Neural progenitor cell (in vitro differentiated cells): Measurements from ENCODE around the gene MFSD11.

Experiments used
- EZH2 ChIP-seq: fragments of 200-600 bp; sonication (generic); IDR thresholded peaks from 2 replicates; pipeline ENCODE4 v1.6.1; 2017; ENCODE audit warnings: antibody characterized with exemption, mild to moderate bottlenecking, moderate library complexity
- TF ChIP-seq, protein P1 (sequence below): fragments of 200-600 bp; sonication (generic); IDR thresholded peaks from 2 replicates; pipeline ENCODE4 v1.5.1; 2017; ENCODE audit warnings: antibody characterized with exemption, mild to moderate bottlenecking

DNA sequence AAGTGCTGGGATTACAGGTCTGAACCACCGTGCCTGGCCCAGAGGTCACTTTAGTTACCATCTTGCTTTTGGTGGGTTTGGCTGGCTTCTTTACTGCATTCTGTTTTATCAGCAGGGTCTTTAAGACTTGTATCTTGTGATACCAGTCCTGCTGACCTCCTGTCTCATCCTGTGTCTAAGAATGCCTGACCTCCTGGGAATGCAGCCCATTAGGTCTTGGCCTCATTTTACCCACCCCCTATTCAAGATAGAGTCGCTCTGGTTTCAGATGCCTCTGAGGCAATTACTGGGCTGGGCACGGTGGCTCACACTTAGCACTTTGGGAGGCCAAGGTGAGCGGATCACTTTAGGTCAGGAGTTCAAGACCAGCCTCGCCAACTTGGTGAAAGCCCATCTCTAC lies 63.8 kb downstream of the MFSD11 start:
- TF ChIP-seq, protein P1, sequence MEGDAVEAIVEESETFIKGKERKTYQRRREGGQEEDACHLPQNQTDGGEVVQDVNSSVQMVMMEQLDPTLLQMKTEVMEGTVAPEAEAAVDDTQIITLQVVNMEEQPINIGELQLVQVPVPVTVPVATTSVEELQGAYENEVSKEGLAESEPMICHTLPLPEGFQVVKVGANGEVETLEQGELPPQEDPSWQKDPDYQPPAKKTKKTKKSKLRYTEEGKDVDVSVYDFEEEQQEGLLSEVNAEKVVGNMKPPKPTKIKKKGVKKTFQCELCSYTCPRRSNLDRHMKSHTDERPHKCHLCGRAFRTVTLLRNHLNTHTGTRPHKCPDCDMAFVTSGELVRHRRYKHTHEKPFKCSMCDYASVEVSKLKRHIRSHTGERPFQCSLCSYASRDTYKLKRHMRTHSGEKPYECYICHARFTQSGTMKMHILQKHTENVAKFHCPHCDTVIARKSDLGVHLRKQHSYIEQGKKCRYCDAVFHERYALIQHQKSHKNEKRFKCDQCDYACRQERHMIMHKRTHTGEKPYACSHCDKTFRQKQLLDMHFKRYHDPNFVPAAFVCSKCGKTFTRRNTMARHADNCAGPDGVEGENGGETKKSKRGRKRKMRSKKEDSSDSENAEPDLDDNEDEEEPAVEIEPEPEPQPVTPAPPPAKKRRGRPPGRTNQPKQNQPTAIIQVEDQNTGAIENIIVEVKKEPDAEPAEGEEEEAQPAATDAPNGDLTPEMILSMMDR: no peak
- TF ChIP-seq EZH2: no peak
